ENCODE results near the gene PAK6.

PAK6 gene

GRCh38 chr15:40241269-40242212 lies 2.7 kb downstream of the PAK6 start:
- no peak for DNase-seq

GRCh38 chr15:40242213-40242599 lies 3.3 kb downstream of the PAK6 start:
- no peak for DNase-seq

DNA sequence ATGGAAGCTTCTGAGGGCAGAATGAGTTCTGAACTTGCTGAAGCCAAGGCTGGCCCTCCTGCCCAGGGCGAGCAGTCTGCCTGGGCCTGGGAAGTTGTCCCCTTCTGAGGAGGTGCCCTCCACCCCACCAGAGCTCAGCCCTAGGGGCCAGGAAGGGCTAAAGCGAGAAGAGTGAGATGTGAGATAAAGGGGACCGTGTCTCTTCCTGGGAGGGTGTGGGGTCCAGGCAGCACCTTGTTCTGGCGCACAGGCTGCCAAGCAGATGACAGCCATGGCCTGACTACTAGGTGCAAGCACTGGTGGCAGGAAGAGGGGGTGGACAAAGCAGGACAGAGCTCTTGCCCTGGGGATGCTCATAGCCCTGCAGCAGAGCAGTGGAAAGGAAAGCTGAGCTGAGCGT lies 3.7 kb downstream of the PAK6 start:
- DNase-seq = no peak

GRCh38 chr15:40243126-40243810 lies 4.4 kb downstream of the PAK6 start:
- no peak for DNase-seq

GRCh38 chr15:40244961-40245523 lies 6.2 kb downstream of the PAK6 start:
- DNase-seq = peak; percentile 79

DNA sequence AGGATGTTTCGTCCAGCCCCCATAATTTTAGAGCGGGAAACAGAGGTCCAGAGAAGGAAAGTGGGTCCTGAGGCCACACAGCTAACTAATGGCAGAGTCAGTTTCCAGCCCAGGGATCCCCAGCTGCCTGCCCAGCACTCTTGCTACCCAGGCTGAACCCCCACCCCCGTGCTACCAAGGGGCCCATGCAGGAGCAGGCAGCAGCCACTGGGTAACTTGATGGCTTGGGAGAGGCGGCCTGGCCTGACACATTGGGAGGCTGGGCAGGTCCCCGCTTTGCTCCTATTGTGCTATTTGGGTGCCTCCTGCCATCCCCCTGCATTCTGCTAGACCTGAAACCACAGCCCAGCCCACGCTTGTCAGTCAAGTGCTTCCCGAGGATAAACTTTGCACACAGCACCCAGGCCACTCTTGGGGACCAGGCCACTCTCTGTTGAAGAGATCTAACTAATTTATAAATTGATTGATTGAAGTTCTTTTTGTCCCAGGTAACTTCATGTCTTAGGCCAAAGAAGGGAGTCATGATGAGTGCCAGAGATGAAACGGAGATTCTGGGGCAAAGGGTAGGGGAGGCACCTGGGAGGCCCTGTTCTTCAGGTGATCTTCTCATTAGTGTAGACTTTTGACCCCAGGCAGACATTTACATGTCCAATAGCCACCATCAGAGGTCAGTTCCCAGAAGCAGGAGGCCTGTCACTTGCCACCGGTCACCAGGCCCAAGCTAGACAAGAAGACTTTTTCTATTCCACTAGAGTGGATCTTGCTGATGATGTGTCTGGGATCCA lies 7.0 kb downstream of the PAK6 start:
- no peak for DNase-seq

DNA sequence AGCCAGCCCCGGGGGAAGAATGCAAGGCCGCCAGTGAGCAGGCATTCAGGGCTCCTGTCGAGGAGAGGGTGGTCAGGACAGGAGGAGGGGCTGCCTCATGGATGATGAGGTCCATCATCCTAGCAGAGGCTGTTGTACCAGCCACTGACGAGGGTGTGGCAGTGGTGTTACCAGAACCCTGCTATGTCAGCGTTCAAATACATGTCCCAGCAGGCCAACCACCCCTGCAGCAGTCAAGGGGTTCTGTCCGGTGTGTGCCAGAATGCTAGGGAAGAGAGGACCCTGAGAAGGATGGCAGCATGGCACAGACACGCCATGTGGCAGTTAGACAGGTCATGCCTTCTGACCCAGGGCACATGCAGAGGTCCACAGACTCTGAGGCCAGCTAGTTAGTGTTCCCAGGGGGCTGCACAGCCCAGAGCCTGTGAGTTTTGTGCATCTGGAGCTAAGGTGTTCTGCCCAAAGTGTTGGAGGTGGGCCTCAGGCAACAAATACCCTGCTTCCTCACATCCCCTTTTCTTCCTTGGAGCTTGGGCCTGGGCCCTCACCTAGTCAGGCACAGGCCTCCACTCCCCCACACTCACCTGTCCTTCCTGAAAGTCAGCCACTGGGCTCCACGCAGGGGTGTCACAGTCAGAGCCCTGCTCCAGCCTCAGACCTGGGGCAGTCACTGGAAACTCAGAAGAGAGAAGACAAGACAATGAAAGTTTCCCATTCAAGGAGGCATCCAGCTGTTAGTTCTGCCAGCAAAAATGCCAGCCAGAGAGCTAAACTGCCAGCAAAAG lies 7.8 kb downstream of the PAK6 start:
- no peak for DNase-seq

DNA sequence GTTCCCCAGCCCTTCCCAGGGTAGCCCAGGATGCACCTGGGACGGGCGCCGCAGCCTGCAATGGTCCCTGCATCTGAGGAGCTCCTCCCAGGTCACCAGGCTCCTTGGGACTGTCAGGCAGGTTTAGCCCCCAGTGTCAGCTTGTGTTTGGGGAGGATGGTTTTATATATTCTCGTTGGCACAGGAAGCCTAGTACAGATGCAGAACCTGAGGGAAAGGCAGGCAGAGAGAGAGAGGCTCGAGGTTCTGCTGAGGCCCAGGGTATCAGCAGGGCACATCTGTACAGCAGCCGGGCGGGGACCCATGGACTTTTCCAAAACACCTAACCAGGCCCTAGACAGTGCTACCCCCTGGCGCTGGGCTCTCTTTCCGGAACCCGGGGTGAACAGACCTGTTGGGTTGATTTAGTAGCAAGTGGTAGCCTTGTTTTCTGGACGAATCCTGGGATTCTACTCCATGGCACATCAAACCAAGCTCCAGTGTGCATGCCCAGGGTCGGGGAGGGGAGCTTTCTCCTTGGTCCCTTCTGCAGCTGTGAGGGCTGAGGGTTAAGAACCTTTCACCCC lies 8.6 kb downstream of the PAK6 start:
- DNase-seq = no peak

DNA sequence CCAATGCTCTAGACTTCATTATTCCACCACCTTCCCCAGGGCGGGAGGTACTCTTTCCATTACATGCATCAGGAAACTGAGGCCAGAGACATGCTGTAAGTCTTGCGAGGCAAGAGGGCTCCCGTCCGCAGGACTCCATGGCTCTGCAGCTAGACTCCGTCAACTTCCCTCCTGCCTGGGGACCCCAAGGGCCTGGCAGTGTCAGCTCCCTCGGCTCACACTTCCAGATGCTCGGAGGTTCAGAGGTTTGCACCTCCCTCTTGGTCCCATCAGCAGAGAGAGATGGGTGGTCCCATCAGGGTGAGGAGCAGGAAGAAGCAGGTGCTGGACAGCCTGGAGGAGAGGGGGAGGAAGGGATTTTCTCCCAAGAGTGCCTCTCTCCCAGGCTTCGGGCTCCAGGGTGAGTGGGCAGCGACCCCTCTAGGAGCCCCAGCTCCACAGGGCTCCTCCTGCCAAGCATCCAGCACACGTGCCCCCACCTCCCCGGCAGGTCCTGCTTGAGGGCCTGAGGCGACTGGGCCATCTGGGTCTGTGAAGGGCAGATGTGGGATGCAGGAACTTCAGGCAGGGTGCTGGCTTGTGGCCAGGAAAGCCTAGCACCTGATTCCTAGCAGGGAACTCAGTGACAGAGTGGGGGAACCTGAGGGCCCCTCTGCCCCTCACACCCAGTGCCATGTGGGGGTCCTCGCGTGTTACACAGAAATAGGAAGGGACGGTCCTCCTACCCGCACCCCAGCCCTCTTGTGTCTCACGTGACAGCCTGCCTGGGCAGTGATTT lies 9.3 kb downstream of the PAK6 start:
- DNase-seq = no peak

GRCh38 chr15:40249477-40250303 lies 10.8 kb downstream of the PAK6 start:
- no peak for DNase-seq

DNA sequence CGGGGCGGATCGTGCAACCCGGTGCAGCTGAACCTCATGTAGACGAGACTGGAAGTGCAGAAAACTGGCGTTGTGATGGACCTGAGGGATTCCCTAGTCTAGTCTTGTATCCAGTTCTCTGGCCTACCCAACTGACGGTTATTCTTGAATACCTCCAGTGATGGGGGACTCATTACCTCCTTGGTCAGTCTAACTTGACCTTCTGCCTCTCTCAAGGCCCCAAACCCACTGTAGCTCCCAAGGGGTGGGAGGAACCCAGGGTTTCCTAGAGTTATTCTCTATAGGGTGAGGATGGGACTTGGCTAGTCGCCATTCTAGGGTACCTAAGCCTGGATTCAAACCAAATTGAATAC lies 11.4 kb downstream of the PAK6 start:
- no peak for DNase-seq

GRCh38 chr15:40250771-40251483 lies 12.1 kb downstream of the PAK6 start:
- no peak for DNase-seq

GRCh38 chr15:40251486-40252140 lies 12.8 kb downstream of the PAK6 start:
- DNase-seq = no peak

- peak; percentile 71 for DNase-seq
Observed at GRCh38 chr15:40252141-40252437, 13.2 kb downstream of the PAK6 start.

DNA sequence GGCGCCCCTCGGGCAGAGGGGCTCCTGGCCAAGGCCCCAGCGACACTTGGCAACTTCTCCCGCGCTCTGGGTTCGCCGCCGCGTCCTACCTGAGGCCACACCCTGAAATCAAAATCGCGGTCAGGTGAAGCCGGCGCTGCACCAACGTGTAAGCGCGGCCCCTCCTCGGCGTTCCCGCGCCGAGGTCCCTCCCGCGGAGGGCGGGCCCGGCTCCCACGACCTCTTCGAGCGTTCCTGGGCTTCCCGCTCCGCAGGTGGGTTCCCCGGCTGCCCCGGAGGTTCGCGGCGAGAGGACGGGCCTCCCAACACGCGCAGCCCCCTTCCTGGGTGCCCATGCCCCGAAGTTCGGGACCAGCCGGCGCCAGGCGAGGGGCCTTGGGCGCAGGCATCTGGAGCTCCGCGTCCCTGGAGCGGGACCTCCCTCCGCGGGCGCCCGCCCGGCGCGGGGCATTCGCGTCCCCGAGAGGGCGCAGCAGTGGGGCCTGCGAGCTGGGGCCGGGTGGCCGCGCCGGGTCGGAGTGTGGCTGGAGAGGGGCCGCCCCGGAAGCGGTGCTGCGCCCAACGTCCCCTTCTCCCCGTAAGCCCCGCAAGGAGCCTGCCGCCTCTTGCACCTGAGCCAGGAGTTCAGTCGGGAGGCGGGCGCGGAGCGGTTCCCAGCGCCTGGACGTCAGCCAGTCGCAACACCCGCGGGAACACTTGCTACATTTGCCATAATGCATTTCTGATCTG lies 13.7 kb downstream of the PAK6 start:
- peak; percentile 71 for DNase-seq

- no peak for DNase-seq
Observed at GRCh38 chr15:40253167-40253790, 14.4 kb downstream of the PAK6 start.

DNA sequence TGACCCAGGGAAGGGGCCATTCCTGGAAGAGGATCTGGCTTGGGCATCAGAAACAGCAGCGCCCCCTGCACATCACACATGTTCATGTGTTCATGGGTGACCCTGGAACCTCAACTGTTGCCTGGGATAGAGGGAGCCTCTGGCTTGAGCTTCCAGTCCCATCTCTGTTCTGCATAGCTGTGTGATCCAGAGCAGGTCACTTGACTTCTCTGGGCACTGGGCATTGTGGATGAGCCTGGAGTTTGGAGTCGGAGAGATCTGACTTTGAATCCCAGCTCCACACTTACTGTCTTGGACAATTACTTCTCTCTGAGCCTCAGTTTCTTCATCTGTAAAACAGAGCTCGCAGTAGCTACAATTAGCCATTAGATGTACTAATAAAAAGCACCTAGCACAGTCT lies 15.6 kb downstream of the PAK6 start:
- no peak for DNase-seq

GRCh38 chr15:40255033-40255432 lies 16.2 kb downstream of the PAK6 start:
- DNase-seq = no peak

All from DMS53 (cell line).